ENCODE data around the gene UBE2R2.

GRCh38 chr9:33795281-33795680, 21.7 kb upstream of the UBE2R2 start, which contains the start of gene PRSS3:
- TF ChIP-seq TAF1 (IDR thresholded peaks at IDR 0.05; ENCODE audit: borderline replicate concordance, low read depth, low read length) (no peak), SUZ12 (IDR thresholded peaks at IDR 0.05; ENCODE audit: unreplicated experiment) (no peak), CTCF (IDR thresholded peaks at IDR 0.05 in 2 of 3, conservative IDR thresholded peaks at IDR 0.05 in 1 of 3; ENCODE audit: control insufficient read depth in 2 of 3, extremely low read depth in 1 of 3, insufficient read depth in 1 of 3, low read depth in 3 of 3, low read length in 3 of 3) (no peak), SIN3A (IDR thresholded peaks at IDR 0.05; ENCODE audit: low read depth, low read length) (no peak), TBL1XR1 (IDR thresholded peaks at IDR 0.05; ENCODE audit: low read depth, low read length) (no peak)

All from GM12878 (cell line).